GM12801 (cell line): ENCODE data around the gene ASB5.

ENCODE experiments used
- TF ChIP-seq, protein P1 (sequence below): IDR thresholded peaks from one replicate; pipeline ENCODE4 v1.5.1; 2011; ENCODE audit warnings: control low read depth; ENCODE audit not compliant: insufficient read length; ENCODE audit errors: extremely low read depth

ASB5 gene

DNA sequence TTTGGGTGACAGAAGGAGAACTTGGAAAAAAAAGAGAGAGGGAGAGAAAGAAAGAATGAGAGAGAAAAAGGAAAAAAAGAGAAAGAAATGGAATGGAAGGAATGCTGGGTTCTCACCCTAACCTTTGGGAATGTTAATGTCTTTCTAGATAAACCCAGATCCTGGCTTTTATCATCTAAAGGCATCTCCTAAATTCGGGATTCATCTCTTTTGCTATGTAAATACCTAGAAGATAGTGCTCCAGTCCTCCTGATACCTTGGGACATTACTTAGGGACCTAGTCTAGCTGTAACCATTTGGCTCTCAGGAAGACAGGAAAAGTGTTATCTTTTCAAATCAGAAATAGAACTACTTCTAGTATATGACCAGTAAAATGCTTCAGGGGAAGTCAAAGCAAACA, 34.9 kb upstream of the ASB5 start:
- TF ChIP-seq, protein P1, sequence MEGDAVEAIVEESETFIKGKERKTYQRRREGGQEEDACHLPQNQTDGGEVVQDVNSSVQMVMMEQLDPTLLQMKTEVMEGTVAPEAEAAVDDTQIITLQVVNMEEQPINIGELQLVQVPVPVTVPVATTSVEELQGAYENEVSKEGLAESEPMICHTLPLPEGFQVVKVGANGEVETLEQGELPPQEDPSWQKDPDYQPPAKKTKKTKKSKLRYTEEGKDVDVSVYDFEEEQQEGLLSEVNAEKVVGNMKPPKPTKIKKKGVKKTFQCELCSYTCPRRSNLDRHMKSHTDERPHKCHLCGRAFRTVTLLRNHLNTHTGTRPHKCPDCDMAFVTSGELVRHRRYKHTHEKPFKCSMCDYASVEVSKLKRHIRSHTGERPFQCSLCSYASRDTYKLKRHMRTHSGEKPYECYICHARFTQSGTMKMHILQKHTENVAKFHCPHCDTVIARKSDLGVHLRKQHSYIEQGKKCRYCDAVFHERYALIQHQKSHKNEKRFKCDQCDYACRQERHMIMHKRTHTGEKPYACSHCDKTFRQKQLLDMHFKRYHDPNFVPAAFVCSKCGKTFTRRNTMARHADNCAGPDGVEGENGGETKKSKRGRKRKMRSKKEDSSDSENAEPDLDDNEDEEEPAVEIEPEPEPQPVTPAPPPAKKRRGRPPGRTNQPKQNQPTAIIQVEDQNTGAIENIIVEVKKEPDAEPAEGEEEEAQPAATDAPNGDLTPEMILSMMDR, result no peak

GRCh38 chr4:176302283-176303275, 33.6 kb upstream of the ASB5 start:
- TF ChIP-seq, protein P1, result no peak

DNA sequence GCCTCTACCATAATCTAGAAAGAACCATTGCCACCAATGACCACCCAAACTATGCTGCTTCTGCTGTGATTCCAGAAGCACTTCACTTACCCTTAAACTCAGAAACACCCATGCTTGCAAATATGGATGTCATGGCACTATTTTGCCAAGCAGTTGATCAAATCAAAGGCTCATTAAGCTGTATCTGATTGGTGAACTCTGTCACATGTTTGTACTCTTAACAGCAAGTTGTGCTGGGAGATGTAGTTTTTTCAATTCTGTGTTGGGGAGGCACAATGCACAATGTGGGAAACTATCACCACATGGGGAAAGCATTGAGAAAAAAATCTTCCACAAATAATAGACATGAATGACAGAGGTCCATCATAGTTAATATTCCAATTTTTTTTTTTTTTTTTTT, 31.5 kb upstream of the ASB5 start:
- TF ChIP-seq, protein P1, result no peak

- TF ChIP-seq, protein P1, result no peak
Measured at GRCh38 chr4:176300036-176300435, 31.0 kb upstream of the ASB5 start.

DNA sequence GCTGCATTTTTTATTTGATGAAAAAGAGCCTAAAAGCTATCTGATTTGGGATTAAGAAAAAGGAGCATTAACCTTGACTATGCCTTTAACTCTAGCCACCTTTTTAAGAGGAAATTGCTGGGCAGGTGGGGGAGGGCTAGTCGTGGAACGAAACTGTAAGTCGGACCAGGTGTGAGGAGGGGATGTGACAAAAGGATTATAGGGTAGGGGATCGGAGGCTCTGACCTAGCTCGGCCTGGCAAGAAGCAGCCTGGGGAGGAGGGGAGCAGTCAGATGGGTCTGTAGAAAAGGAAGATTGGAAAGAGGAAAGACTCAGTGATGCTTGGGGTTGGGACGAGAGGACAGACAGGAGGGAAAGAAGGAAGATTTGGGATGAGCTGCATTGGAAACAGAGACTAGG, 29.6 kb upstream of the ASB5 start:
- TF ChIP-seq, protein P1, result no peak

GRCh38 chr4:176293660-176294059, 24.6 kb upstream of the ASB5 start:
- TF ChIP-seq, protein P1, result no peak

GRCh38 chr4:176292920-176293319, 23.9 kb upstream of the ASB5 start:
- TF ChIP-seq, protein P1, result no peak
